Measurements from ENCODE around the gene GTF3C1.

The GTF3C1 gene

DNA sequence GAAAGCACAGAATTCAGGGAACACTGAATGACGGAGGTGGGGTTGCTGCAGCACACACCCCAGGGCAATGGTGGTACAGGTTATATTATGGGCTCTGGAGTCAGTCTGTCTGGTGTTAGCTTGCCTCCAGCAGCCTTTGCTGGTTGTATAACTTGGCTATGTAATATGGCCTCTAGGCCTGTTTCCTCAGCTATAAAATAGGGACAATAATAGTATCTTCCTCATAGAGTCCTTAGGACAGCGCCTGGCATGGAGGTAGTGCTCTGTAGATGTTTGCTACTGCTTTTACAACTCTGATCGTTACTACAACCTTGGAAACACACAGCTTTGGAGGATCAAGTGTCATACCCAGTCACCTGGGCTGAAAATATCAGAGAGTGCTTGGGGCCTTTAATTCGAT, 31.5 kb downstream of the GTF3C1 start:
- no peak for DNase-seq

DNA sequence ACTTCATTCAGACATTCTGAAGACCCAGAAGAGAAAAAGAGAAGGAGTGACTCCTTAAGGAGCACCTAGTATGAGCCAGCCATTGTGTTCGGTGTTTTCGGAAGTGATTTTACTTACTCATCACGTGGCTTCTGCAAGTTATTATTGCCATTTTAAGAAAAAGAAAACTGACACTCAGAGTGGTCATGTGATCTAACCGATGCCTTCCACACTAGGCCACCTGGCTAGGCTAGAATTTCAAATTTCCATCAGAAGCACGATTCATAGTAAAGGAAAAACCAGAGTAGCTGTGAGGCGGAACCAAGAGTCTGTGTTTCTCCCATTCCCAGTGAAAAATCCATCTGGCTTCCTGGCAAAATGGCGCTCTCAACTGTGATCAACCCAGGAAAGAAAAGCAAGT, 32.0 kb downstream of the GTF3C1 start:
- DNase-seq: no peak

DNA sequence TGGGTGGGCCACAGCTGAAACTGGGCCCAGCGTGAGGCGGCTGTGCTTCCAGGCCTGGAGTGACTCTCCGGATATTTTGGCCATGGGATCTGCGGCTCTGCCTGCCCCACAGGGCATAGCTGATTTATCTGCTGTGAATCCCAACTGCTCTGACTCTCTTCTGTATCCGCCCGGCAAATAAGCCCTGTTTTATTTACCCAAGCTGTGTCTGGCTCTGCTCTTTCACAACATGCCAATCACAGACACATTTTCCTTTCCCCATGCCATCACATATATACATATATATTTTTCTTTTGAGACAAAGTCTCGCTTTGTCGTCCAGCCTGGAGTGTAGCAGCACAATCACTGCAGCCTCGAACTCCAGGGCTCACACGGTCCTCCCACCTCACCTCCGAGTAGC, 33.3 kb downstream of the GTF3C1 start:
- DNase-seq: no peak

DNA sequence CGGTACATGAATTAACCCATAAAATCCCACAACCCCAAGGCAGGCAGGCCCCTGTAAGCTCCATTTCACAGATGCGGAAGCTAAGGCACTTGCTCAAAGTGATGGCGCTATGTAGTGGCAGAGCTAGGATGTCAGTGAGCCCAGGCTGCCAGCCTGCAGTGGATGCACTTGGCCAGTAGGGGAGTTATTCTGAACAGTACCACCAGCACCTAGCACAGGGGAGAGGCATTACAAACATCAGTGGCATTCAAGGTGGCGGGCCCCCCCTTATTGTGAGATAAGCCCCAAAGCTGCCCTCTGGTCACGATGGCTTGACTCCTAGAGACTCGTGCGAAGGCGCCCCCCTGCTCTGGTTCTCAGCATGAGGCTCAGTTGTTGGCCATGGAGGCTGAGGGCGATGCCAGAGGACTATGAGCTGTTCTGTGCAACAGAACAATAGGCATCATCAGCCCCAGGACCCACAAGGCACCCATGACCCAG, 33.8 kb downstream of the GTF3C1 start:
- DNase-seq: no peak

DNA sequence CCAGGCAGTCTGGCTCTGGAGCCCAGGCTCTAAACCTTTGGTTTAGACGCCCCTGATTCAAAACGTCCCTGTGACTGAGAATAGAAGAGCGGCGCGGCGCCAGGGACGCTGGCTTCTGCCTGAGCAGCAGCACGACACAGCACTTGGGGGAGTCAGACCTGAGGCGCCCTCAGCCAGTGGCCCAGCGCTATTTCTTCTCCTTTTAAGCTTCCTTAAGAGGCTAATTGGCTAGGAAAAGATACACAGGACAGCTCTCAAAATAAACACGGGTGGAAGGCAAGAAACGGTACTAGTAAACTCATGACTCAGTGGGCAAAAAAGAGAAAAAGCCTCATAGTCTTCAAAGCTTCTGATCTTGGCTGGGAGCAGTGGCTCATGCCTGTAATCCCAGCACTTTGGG, 34.9 kb downstream of the GTF3C1 start:
- no peak for DNase-seq

DNA sequence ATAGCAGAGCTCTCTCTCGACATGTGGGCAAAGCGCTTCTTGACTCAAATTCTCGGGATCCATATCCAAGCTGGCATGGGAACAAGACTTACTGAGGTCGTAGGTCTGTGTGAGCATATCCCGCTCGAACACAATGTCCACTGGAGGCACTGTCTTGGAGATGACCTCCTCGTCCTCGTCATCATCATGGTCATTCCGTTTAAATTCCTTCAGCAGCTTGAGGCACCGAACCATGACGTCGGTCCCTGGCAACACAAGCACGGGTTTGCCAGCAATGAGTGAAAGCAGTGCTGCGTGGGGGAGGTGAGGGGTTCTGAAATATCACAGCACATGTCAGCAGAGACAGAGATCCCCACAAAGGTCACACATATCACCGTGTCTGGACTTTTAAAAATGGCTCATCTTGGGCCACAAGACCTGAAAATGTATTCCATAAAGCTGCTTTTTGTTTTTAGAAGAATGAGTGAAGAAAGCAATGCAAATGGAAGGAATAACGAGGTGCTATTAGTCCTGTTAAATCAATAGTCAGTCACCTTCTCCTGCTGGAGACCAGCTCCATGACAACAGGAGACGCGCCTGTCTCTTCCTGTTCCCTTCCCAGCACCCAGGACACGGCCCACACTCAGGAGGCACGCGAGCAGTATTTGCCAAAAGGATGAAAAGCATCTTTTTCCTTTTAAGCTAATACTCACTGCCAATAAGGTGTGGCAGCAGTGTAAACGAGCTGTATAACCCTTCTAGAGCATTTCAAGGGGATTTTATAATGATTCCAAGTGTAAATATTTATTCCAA, 37.9 kb downstream of the GTF3C1 start:
- no peak for DNase-seq

DNA sequence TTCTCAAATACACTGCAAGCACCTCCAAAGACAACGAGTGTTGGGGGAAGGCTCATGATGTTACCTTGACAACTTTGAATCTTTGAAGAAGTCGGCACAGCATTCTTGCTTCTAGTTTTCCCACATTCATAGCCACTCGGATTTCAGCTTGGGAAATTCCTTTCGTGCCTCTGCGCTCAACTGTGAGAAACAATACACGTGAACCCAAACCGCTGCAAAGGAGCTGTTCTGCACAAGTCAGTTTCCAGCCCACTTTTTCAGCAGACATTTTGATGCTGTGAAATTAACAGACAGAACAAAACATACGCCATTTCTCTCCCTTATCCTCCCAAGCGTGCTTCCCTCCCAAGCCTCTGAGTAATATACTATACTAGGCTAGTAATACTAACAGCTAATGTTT, 41.2 kb downstream of the GTF3C1 start:
- DNase-seq: no peak

DNA sequence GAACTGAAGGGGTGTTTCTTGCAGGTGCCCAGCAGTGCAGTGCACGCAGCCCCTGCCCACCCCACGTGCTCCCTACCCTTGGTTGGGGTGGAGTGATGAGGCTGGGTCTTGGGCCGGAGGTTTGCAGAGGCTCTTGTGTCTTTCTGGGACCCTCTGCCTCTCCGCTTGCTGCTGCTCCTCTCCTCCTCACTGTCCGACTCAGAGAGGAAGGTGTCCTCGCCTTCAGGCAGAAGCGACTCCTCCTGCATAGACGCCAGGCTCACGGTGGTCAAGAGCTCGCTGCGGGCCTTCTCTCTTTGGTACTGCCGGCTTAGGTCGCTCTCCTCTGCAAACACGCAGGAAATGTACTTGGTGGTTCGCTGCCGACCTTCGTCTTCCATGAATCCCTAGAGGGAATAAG, 42.9 kb downstream of the GTF3C1 start:
- no peak for DNase-seq

DNA sequence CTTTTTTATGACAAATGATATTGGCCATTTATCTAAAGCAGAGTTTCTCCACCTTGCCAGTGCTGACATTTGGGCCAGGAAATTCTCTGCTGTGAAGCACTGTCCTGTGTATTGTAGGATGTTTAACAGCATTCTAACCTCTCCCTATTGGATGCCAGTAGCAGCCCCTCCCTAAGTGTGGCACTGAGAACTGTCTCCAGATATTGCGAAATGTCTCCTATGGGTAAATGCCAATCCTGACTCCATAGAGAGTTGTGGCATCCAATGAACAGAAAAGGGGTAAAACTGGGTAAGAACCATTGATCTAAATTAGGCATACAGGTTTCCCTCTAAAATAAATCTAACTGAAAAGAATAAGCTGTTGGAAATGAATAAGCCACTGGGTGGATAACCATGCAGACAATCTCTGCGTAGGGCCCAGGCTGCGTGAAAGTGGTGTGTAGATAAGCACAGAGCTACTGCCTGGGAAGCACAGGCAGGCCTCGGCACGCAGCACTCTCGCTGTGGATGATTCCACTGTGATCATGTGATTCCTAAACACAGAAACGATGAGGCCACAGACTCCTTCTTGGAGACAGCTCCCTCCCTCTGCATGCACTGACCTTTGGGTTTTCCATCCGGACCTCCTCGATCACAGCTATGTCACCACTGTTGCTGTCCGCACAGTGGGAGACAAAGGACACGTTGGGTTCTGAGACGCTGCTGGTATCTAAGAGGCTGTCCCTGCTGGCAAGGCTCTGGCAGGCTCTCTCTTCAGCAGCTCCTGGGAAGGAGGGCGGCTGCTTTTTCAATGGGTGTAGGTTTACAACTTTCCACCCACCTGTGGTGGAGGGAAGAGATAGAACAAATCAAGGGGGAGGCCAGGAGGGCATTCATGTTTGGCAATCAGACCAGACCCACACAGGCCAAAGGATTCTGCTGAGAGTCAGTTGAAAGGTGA, 44.1 kb downstream of the GTF3C1 start:
- DNase-seq: no peak

DNA sequence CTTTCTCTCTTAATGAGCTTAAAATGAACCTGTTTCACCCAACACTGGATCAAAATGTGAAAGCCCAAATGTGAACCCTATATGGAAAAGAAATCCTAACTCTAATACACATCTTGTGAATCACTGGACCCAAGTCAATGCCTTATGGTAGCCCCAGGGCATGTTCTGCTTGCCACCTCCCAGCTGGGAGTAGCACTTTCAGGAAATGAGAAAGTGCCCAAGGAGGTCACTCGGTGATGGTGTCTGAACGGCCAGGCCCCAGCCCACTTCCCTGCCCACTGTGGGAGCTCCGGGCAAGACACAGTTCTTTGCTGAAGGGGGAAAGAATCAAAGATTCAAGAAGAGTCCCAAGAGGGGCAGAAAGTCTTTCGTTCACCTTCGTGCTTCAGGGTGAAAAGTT, 46.1 kb downstream of the GTF3C1 start:
- no peak for DNase-seq

DNA sequence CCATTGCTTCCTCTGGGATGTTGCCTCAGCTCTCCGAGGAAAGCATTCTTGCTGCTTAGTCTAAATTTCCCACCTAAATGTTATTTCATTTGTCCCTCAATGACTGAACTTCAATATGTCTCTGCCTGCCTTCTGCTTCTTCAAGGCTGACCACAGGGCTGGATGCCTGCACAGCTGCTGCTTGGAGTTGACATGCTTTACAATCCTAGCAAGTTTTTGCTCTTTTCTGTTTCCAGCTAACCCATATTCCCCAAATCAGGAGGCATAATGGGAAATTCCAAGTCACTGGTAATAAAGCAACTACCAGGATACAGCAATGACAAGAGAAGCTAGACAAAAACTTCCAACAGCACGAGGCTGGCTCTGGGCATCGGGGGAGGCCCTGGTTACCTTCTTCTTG, 48.9 kb downstream of the GTF3C1 start:
- DNase-seq: no peak

DNA sequence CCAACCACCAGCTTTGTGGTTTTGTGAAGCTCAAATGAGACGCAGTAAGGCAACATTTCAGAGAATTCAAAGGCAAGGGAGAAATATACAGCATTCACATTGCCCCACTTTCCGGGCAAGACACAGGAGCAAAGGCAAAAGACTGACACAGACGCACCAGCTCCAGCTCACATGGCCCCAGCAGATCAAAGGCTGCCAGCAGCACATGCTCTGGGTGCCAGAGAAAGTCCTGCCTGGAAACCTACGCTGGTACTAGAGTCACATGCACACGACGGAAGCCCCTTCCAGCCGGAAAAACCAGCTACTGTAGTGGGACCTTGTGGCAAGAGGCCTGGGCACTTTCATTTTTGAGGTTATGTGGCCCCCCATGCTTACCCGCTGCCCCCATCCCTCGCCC, 50.1 kb downstream of the GTF3C1 start:
- DNase-seq: no peak

DNA sequence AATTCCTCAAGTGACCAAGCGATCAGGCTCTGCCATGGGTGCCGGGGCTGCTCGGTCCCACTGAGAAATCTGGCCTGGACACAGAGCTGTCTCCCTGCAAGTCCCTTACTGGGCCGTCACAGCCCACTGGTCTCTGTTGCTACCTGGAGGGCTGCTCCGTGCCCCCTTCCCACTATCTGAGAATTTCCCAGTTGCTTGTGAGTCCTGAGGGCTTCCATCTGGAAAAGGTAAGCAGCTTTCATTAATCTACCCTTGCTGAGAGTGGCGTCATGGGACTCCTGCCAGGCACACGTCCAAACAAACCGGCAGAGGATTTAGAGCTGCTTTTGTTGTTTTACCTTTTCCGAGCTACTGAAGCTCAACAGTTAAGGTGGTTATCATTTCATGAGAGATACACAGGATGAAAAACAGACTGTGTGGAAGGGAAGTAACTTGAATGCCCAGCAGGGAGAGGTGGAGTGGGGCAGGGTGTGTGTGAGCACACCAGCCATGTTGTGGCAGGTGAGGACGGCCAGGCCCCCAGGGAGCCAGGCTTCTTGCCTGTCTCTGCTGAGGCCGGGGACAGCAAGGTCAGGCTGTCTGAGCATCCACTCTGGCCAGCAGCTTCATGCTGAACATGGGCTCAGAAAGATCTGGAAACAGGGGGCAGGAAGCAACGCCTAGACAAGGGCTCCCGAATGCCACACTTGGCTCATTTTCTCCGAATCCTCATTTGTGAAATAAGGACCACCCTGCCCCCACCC, 50.6 kb downstream of the GTF3C1 start:
- DNase-seq: no peak

DNA sequence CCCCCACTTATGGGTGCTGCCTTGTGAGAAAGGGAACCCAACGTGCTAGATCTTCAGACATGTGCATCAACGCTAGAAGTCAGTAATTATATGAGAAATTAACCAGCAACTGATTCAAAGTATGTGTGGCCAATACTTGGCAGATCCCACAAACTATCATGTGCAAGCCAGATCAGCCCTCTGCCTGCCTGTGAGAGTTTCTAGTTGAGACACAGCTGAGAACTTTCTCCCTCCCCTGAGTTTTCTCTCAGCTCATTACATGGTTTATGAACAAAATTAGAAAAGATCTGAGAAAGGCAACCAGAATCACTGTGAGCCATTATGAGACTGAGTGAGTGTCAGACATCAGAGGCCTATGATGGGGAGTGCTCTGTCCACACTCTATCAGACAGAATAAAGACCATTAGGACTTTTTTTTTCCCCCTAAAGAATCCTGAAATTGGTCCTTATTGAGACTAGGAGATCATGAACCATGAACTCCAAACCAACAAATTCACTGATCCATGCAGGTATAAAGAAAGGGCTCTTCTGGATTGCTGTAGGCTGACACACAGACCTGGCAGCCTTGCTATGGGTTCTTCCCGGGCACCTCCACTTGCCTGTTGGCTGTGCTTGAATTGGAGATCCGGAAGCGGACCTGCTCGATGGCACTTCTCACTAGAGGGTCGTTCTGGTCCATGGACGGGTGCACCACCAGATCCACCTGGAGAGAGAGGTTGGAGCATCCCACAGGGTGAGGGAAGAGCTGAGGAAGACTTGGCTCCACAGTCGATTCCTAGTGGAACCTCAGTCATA, 51.5 kb downstream of the GTF3C1 start:
- no peak for DNase-seq

DNA sequence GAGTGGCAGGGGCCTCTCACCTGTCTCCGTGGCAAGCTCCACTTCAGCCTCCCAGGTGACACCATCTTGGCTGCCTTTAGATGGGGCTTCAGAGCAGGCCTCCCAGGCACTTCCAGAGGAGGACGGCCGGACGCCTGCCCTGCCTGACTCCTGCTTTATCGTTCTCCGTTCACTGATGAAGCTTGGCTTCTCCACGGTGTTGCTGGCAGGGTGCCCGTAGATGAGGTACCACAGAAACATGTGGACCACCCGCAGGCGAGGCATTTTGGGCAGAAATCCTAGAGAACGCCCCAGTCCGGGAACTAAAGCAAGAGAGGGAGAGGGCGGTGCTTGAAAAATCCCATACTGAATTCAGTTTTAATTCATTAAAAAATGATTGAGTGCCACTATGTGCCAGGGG, 54.5 kb downstream of the GTF3C1 start:
- no peak for DNase-seq

DNA sequence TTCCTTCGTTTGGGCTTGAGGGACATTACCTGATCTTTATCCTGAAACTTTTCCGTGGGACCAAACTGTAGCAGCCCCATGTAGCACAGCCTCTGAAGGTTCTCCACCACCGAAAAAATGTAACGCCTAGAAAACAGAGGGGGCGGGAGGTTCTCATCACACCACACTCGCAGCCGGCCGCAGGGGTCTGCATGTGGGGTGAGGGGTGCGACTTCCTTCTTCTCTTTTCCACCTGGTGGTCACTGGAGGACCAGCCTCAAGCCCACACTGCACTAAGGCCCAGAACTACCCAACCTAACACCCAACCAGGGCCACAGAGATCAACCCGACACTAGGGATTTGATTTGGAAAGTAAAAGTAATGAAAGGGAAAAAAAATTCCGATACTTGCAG, 57.1 kb downstream of the GTF3C1 start:
- DNase-seq: no peak

DNA sequence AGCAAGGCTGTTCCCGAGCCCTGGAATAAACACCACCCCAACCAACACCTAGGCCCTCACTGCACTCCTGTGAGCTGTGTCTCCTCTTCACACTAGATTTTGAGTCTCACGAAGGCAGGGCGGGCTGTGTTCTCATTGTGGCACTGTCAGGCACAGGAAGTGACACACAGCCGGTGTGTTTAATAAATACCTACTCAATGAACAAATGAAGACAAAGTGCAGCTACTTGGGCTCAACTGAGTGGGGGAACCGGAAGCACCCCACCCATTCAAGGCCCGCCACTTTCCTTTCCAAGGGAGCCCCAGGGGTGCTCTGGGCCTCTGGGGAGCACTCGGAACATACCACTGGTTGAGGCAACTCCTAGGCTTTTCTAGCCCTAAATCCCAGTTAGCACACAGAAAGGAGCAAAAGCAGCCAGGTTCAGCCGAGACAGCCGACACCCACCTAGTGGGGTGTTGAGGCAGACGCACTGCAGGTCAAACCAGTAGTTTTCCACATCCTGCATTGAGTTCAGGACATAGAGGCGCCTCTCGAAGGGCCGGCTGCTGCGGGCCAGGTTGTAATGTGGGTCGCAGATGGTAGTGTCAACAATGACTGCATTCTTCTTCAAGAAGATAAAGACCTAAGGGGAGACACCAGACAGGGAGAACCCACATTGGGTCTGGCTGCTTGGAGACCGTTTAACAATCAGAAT, 57.7 kb downstream of the GTF3C1 start:
- no peak for DNase-seq

DNA sequence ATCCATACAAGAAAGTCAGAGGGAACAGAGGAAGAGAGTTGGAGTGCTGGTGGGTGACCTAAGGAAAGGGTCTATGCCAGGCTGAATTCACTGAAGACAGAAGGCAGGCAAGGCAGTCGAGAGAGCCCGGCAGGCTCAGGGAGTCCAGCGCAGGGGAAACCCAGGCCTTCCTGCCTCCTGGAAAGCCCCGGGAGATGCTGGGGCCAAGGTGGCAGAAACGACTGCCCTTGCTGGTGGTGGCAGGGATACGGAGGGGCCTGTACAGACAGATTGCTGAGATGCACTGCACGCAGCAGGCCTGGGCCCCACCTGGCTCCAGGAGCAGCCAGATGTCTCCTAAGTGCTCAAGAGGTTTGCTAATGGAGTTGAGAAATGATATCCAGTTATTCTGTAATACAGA, 59.8 kb downstream of the GTF3C1 start:
- no peak for DNase-seq

DNA sequence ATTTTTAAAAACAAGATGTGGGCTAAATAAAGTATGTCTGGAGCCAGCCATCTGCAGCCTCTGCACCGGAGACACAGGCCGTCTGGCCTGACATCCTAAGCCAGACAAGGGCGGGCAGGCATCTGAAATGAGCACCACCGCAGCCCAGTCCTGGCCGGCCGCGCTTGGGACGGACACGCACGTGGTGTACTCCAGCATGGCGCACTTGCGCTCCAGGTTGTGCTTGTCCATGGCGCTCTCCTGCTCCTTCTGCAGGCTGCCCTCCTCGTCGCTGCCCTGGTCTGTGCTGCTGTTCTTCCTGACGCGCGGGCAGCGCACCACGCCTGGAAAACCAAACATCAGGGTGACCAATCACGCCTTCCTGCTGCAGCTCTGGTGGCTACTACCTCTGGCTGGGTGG, 60.3 kb downstream of the GTF3C1 start:
- DNase-seq: no peak

DNA sequence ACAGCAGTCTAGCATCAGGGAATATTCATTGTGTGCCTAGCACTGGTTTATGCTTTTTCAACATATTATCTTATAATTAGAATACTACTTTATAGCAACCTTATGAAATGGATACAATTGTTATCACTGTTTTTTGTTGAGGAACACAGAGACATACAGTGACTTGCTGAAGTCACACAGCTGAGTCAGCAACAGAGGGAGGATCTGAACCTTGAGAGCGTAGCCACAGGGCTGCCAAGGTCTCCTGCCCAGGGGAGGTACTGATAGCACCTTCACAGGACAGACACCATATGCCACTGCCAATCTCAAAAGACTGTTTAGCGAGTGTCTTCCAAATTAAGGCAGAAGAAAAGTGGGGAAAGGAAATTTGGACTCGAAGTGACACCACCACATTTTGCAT, 63.0 kb downstream of the GTF3C1 start:
- DNase-seq: no peak

DNA sequence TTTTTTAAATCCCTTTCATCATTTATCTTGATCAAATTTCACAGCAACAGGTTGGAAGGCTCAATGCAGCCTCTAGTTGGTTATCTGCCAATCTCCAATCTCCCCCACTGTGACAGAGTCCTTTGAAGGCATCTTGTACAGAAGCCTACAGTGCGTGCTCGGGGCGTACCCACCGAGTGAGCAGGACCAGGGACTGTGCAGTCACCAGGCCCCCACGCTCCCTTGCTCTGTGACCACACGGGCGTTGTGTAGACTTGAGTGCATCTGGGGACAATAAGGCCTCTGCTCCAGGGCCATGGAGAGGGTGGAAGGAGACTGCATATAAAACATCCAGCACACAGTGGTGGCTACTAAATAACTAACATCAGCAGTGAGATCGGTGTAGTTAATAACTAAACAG, 63.4 kb downstream of the GTF3C1 start:
- no peak for DNase-seq

DNA sequence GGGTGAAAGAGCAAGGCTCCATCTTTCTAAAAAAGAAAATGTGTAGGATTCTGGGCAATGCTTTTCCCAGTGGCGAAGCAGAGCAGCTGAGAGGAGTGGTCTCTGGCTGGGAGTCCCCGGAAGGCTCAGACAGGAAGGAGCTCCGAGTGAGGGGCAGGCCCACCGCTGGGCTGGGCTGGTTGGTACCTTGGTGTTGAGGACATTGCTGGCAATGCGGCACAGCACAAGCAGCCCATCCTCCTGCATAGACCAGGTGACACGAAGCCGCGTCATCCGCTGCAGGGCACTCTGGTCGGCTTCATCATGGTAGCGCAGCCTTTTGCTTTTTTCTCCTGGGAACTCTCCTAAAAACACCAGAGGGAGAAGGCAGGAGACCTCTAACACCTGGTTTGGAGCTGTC, 63.9 kb downstream of the GTF3C1 start:
- DNase-seq: no peak

All from activated gamma-delta T cell (primary cell).